Stimulated activated CD8-positive, alpha-beta memory T cell treated with anti-CD3 and anti-CD28 coated beads, Interleukin-2, amount 100 ng/mL, for 1 hour (primary cell): ENCODE measurements around the gene SLC44A5.
"Not testable (repeated sequence)": the region's sequence is repeated elsewhere in the genome, so short reads cannot be mapped to it uniquely, and the experiment has no call there.

Experiments used
- DNase-seq, 2 donors: peaks; one replicate each; pipeline ENCODE4 v3.0.0-alpha.2; 2020; ENCODE audit warnings: low read depth in 2 of 2

The SLC44A5 gene

GRCh38 chr1:75449998-75450397, 160.9 kb downstream of the SLC44A5 start:
- no peak for DNase-seq

GRCh38 chr1:75444220-75444619, 166.7 kb downstream of the SLC44A5 start:
- DNase-seq, result no peak

- no peak for DNase-seq
These were observed 170.6 kb downstream of the SLC44A5 start for GRCh38 chr1:75440274-75440673.

- no peak for DNase-seq
These were observed 172.6 kb downstream of the SLC44A5 start for GRCh38 chr1:75438355-75438754.

- no peak for DNase-seq
These were observed 179.1 kb downstream of the SLC44A5 start for GRCh38 chr1:75431843-75432242.

GRCh38 chr1:75430526-75430925, 180.4 kb downstream of the SLC44A5 start:
- no peak for DNase-seq

GRCh38 chr1:75426688-75427087, 184.2 kb downstream of the SLC44A5 start:
- no peak for DNase-seq

GRCh38 chr1:75425001-75425650, 185.8 kb downstream of the SLC44A5 start:
- DNase-seq, result no peak

GRCh38 chr1:75423616-75424015, 187.3 kb downstream of the SLC44A5 start:
- DNase-seq, result no peak

GRCh38 chr1:75423136-75423535, 187.8 kb downstream of the SLC44A5 start:
- no peak for DNase-seq

- DNase-seq, result no peak
These were observed 189.5 kb downstream of the SLC44A5 start for GRCh38 chr1:75421371-75421770.

- DNase-seq, result no peak
These were observed 195.7 kb downstream of the SLC44A5 start for GRCh38 chr1:75415187-75415586.

- no peak for DNase-seq
These were observed 198.3 kb downstream of the SLC44A5 start for GRCh38 chr1:75412616-75413015.

- DNase-seq, result not testable (repeated sequence)
These were observed 206.2 kb downstream of the SLC44A5 start for GRCh38 chr1:75404681-75405080.

GRCh38 chr1:75403147-75403646, 207.7 kb downstream of the SLC44A5 start:
- not testable (repeated sequence) for DNase-seq

GRCh38 chr1:75400716-75401115, 210.2 kb downstream of the SLC44A5 start:
- DNase-seq, result no peak

- no peak for DNase-seq
These were observed 214.2 kb downstream of the SLC44A5 start for GRCh38 chr1:75396745-75397144.

GRCh38 chr1:75396260-75396659, 214.7 kb downstream of the SLC44A5 start:
- no peak for DNase-seq

- DNase-seq, result no peak
These were observed 216.4 kb downstream of the SLC44A5 start for GRCh38 chr1:75394386-75395139.

GRCh38 chr1:75392278-75392677, 218.6 kb downstream of the SLC44A5 start:
- no peak for DNase-seq

GRCh38 chr1:75375476-75376447, 235.2 kb downstream of the SLC44A5 start:
- DNase-seq, result not testable (repeated sequence)
